Right lobe of liver (tissue), 4 donors: ENCODE data around the gene TMEM245.

Source experiments
- CTCF ChIP-seq, 4 donors: fragments of 200-600 bp in 3 of 4; fragments of 450-650 bp in 1 of 4; IDR thresholded peaks; one replicate each; pipeline versions ENCODE4 v1.5.1 to v1.8.0; 2016 to 2022; ENCODE audit warnings: antibody characterized with exemption in 4 of 4, mild to moderate bottlenecking in 2 of 4
- POLR2A ChIP-seq: fragments of 450-650 bp; IDR thresholded peaks from one replicate; pipeline ENCODE4 v1.6.1; 2017; ENCODE audit warnings: antibody characterized with exemption, mild to moderate bottlenecking
- donor health status: DM: no; HTN: no; CAD: no.
- donor health status: DM: no; HTN: no; CAD: no.
- donor health status: DM: no; HTN: yes; CAD: no.

GRCh38 chr9:109030426-109030825 is 89.3 kb downstream of the TMEM245 start:
- TF ChIP-seq CTCF (IDR thresholded peaks at IDR 0.05): no peak
- no peak for TF ChIP-seq POLR2A
